Ishikawa (cell line): Measurements from ENCODE around the gene RAPGEF6.

Source experiments
- CEBPB ChIP-seq: IDR thresholded peaks from 2 replicates; pipeline ENCODE4 v1.6.1; 2012
- EGR1 ChIP-seq: IDR thresholded peaks from 2 replicates; pipeline ENCODE4 v1.6.1; 2012
- EP300 ChIP-seq: IDR thresholded peaks from 2 replicates; pipeline ENCODE4 v1.6.1; 2012; ENCODE audit warnings: borderline replicate concordance
- NFIC ChIP-seq: IDR thresholded peaks from 2 replicates; pipeline ENCODE4 v1.6.1; 2012
- RAD21 ChIP-seq: IDR thresholded peaks from 2 replicates; pipeline ENCODE4 v1.6.1; 2012; ENCODE audit warnings: low read depth
- TAF1 ChIP-seq: IDR thresholded peaks from 2 replicates; pipeline ENCODE4 v1.6.1; 2012; ENCODE audit warnings: low read depth, mild to moderate bottlenecking
- TCF12 ChIP-seq: IDR thresholded peaks from 2 replicates; pipeline ENCODE4 v1.6.1; 2012; ENCODE audit warnings: low read depth
- YY1 ChIP-seq: IDR thresholded peaks from 2 replicates; pipeline ENCODE4 v1.6.1; 2012; ENCODE audit warnings: low read depth
- TF ChIP-seq, protein P1 (sequence below): IDR thresholded peaks from 2 replicates; pipeline ENCODE4 v1.6.1; 2012; ENCODE audit warnings: low read depth, mild to moderate bottlenecking
- TF ChIP-seq, protein P2 (sequence below): IDR thresholded peaks from 2 replicates; pipeline ENCODE4 v1.6.1; 2012

DNA sequence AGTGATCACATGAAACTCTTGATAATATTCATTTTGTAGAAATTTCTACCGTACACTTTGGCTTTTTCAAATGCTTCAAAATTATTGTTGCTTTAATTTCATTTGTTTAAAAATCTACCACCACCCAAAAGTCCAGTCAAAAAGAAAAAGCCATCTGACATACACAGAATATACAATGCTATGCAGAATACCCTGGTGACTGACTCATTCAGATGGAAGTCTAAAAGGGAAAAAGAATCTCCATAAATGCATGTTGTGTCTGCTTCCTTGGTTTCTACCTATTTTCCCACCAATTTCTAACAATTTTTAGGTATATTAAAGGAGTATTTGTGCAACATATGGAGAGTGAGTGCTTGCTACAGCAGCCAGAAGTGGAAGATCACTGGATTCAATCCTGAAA is 9.3 kb upstream of the RAPGEF6 start:
- TF ChIP-seq RAD21 (no peak), CEBPB (no peak), TCF12 (no peak), EP300 (no peak), YY1 (no peak), EGR1 (no peak), TAF1 (no peak), NFIC (no peak)
- TF ChIP-seq, protein P1, sequence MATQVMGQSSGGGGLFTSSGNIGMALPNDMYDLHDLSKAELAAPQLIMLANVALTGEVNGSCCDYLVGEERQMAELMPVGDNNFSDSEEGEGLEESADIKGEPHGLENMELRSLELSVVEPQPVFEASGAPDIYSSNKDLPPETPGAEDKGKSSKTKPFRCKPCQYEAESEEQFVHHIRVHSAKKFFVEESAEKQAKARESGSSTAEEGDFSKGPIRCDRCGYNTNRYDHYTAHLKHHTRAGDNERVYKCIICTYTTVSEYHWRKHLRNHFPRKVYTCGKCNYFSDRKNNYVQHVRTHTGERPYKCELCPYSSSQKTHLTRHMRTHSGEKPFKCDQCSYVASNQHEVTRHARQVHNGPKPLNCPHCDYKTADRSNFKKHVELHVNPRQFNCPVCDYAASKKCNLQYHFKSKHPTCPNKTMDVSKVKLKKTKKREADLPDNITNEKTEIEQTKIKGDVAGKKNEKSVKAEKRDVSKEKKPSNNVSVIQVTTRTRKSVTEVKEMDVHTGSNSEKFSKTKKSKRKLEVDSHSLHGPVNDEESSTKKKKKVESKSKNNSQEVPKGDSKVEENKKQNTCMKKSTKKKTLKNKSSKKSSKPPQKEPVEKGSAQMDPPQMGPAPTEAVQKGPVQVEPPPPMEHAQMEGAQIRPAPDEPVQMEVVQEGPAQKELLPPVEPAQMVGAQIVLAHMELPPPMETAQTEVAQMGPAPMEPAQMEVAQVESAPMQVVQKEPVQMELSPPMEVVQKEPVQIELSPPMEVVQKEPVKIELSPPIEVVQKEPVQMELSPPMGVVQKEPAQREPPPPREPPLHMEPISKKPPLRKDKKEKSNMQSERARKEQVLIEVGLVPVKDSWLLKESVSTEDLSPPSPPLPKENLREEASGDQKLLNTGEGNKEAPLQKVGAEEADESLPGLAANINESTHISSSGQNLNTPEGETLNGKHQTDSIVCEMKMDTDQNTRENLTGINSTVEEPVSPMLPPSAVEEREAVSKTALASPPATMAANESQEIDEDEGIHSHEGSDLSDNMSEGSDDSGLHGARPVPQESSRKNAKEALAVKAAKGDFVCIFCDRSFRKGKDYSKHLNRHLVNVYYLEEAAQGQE: no peak
- TF ChIP-seq, protein P2, sequence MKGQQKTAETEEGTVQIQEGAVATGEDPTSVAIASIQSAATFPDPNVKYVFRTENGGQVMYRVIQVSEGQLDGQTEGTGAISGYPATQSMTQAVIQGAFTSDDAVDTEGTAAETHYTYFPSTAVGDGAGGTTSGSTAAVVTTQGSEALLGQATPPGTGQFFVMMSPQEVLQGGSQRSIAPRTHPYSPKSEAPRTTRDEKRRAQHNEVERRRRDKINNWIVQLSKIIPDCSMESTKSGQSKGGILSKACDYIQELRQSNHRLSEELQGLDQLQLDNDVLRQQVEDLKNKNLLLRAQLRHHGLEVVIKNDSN: no peak
